Activated naive CD4-positive, alpha-beta T cell treated with anti-CD3 and anti-CD28 coated beads, Interleukin-2, amount 10 ng/mL, durations not matched to agents 7 days and 5 days (primary cell): ENCODE data around the gene KCND3.

ENCODE experiments used
- CTCF ChIA-PET: fragments of 350-600 bp; sonication (Branson Sonifier 250); formaldehyde crosslinking; loops from one replicate; lab custom pipeline; 2021; ENCODE audit warnings: antibody characterized with exemption; lab: Charles Lee
- DNase-seq: peaks from one replicate; pipeline ENCODE4 v3.0.0-alpha.2; 2020
- H3K27ac Mint-ChIP-seq: one replicate; pipeline ENCODE4 v1.8.0; 2021; ENCODE audit warnings: mild to moderate bottlenecking, moderate library complexity, mixed read lengths
- H3K27me3 Mint-ChIP-seq: one replicate; pipeline ENCODE4 v1.8.0; 2021; ENCODE audit warnings: mild to moderate bottlenecking, mixed read lengths
- H3K36me3 Mint-ChIP-seq: one replicate; pipeline ENCODE4 v1.8.0; 2021; ENCODE audit warnings: mixed read lengths
- H3K4me1 Mint-ChIP-seq: one replicate; pipeline ENCODE4 v1.8.0; 2021; ENCODE audit warnings: mixed read lengths
- H3K4me3 Mint-ChIP-seq: one replicate; pipeline ENCODE4 v1.8.0; 2021; ENCODE audit warnings: mild to moderate bottlenecking, moderate library complexity, mixed read lengths
- H3K9me3 Mint-ChIP-seq: one replicate; pipeline ENCODE4 v1.8.0; 2021; ENCODE audit warnings: mixed read lengths

Gene KCND3

GRCh38 chr1:111978695-111979094 is 10.8 kb downstream of the KCND3 start:
- Mint-ChIP-seq H3K4me1 (no peaks in the 10 kb centered on the region), H3K4me3 (no peak overlapping the region), H3K27me3 (peaks cover 35% of the 10 kb centered on the region), H3K36me3 (no peaks in the 10 kb centered on the region), H3K27ac (no peak overlapping the region), H3K9me3 (no peaks in the 10 kb centered on the region)
- DNase-seq: no peak
- CTCF ChIA-PET: no interaction called here

GRCh38 chr1:111977378-111977777 is 12.1 kb downstream of the KCND3 start:
- DNase-seq: no peak
- Mint-ChIP-seq H3K4me1 (no peaks in the 10 kb centered on the region), H3K27me3 (peaks cover 42% of the 10 kb centered on the region), H3K36me3 (no peaks in the 10 kb centered on the region), H3K27ac (no peak overlapping the region), H3K9me3 (no peaks in the 10 kb centered on the region), H3K4me3 (no peak overlapping the region)
- CTCF ChIA-PET: no interaction called here

GRCh38 chr1:111976842-111977241 is 12.6 kb downstream of the KCND3 start:
- Mint-ChIP-seq H3K4me1 (no peaks in the 10 kb centered on the region), H3K27me3 (peaks cover 42% of the 10 kb centered on the region), H3K9me3 (no peaks in the 10 kb centered on the region), H3K4me3 (no peak overlapping the region), H3K36me3 (no peaks in the 10 kb centered on the region), H3K27ac (no peak overlapping the region)
- CTCF ChIA-PET: no interaction called here
- no peak for DNase-seq

- CTCF ChIA-PET: no interaction called here
- H3K9me3 Mint-ChIP-seq: no peaks in the 10 kb centered on the region
- H3K4me3 Mint-ChIP-seq: no peak overlapping the region
- no peaks in the 10 kb centered on the region for H3K4me1 Mint-ChIP-seq
- H3K27ac Mint-ChIP-seq: no peak overlapping the region
- DNase-seq: no peak
- H3K27me3 Mint-ChIP-seq: peaks cover 47% of the 10 kb centered on the region
- no peaks in the 10 kb centered on the region for H3K36me3 Mint-ChIP-seq
These were observed 13.1 kb downstream of the KCND3 start for GRCh38 chr1:111976332-111976731.

GRCh38 chr1:111973150-111973790 is 16.2 kb downstream of the KCND3 start:
- CTCF ChIA-PET: interaction anchor here (1.2 kb wide), 1 partner anchor 465 kb away, joined by 3 read pairs; no protein-coding TSS in a partner anchor
- peaks cover 63% of the 10 kb centered on the region for H3K27me3 Mint-ChIP-seq
- DNase-seq: no peak
- no peak overlapping the region for H3K4me3 Mint-ChIP-seq
- no peaks in the 10 kb centered on the region for H3K36me3 Mint-ChIP-seq
- no peaks in the 10 kb centered on the region for H3K9me3 Mint-ChIP-seq
- no peak overlapping the region for H3K27ac Mint-ChIP-seq
- H3K4me1 Mint-ChIP-seq: no peaks in the 10 kb centered on the region

- DNase-seq: no peak
- Mint-ChIP-seq H3K4me1 (no peaks in the 10 kb centered on the region), H3K27ac (no peak overlapping the region), H3K4me3 (no peak overlapping the region), H3K9me3 (no peaks in the 10 kb centered on the region), H3K27me3 (peaks cover 61% of the 10 kb centered on the region), H3K36me3 (no peaks in the 10 kb centered on the region)
- CTCF ChIA-PET: no interaction called here
These were observed 18.1 kb downstream of the KCND3 start for GRCh38 chr1:111971396-111971795.

- no peak for DNase-seq
- Mint-ChIP-seq H3K4me3 (no peak overlapping the region), H3K36me3 (no peaks in the 10 kb centered on the region), H3K9me3 (no peaks in the 10 kb centered on the region), H3K27ac (no peak overlapping the region), H3K4me1 (no peaks in the 10 kb centered on the region), H3K27me3 (peaks cover 66% of the 10 kb centered on the region)
- CTCF ChIA-PET: no interaction called here
These were observed 21.0 kb downstream of the KCND3 start for GRCh38 chr1:111968511-111968910.

- Mint-ChIP-seq H3K4me3 (no peak overlapping the region), H3K9me3 (no peaks in the 10 kb centered on the region), H3K27ac (no peak overlapping the region), H3K4me1 (no peaks in the 10 kb centered on the region), H3K36me3 (no peaks in the 10 kb centered on the region), H3K27me3 (peaks cover 61% of the 10 kb centered on the region)
- CTCF ChIA-PET: no interaction called here
- no peak for DNase-seq
These were observed 21.6 kb downstream of the KCND3 start for GRCh38 chr1:111967886-111968285.

- no peaks in the 10 kb centered on the region for H3K36me3 Mint-ChIP-seq
- no peak for DNase-seq
- H3K4me3 Mint-ChIP-seq: no peak overlapping the region
- no peak overlapping the region for H3K27ac Mint-ChIP-seq
- CTCF ChIA-PET: no interaction called here
- no peaks in the 10 kb centered on the region for H3K4me1 Mint-ChIP-seq
- no peaks in the 10 kb centered on the region for H3K9me3 Mint-ChIP-seq
- H3K27me3 Mint-ChIP-seq: peaks cover 61% of the 10 kb centered on the region
These were observed 22.3 kb downstream of the KCND3 start for GRCh38 chr1:111967067-111967690.

- Mint-ChIP-seq H3K4me1 (no peaks in the 10 kb centered on the region), H3K9me3 (no peaks in the 10 kb centered on the region), H3K27me3 (peaks cover 55% of the 10 kb centered on the region), H3K4me3 (no peak overlapping the region), H3K36me3 (no peaks in the 10 kb centered on the region), H3K27ac (no peak overlapping the region)
- CTCF ChIA-PET: no interaction called here
- DNase-seq: no peak
These were observed 23.6 kb downstream of the KCND3 start for GRCh38 chr1:111965781-111966443.

- H3K4me3 Mint-ChIP-seq: no peak overlapping the region
- H3K9me3 Mint-ChIP-seq: no peaks in the 10 kb centered on the region
- H3K4me1 Mint-ChIP-seq: no peaks in the 10 kb centered on the region
- no peak overlapping the region for H3K27ac Mint-ChIP-seq
- no peaks in the 10 kb centered on the region for H3K36me3 Mint-ChIP-seq
- H3K27me3 Mint-ChIP-seq: peaks cover 53% of the 10 kb centered on the region
- DNase-seq: no peak
- CTCF ChIA-PET: no interaction called here
These were observed 25.3 kb downstream of the KCND3 start for GRCh38 chr1:111963985-111964738.

- Mint-ChIP-seq H3K9me3 (no peaks in the 10 kb centered on the region), H3K4me3 (no peak overlapping the region), H3K27me3 (peaks cover 35% of the 10 kb centered on the region), H3K4me1 (no peaks in the 10 kb centered on the region), H3K27ac (no peak overlapping the region), H3K36me3 (no peaks in the 10 kb centered on the region)
- no peak for DNase-seq
- CTCF ChIA-PET: no interaction called here
These were observed 27.5 kb downstream of the KCND3 start for GRCh38 chr1:111961773-111962565.

GRCh38 chr1:111961016-111961415 is 28.5 kb downstream of the KCND3 start:
- Mint-ChIP-seq H3K4me1 (no peaks in the 10 kb centered on the region), H3K4me3 (no peak overlapping the region), H3K36me3 (no peaks in the 10 kb centered on the region), H3K27me3 (peaks cover 35% of the 10 kb centered on the region), H3K9me3 (no peaks in the 10 kb centered on the region), H3K27ac (no peak overlapping the region)
- DNase-seq: no peak
- CTCF ChIA-PET: no interaction called here

GRCh38 chr1:111959436-111959835 is 30.0 kb downstream of the KCND3 start:
- Mint-ChIP-seq H3K9me3 (no peaks in the 10 kb centered on the region), H3K27ac (no peak overlapping the region), H3K27me3 (peaks cover 20% of the 10 kb centered on the region), H3K4me3 (no peak overlapping the region), H3K4me1 (no peaks in the 10 kb centered on the region), H3K36me3 (no peaks in the 10 kb centered on the region)
- CTCF ChIA-PET: no interaction called here
- no peak for DNase-seq
